Ishikawa (cell line): ENCODE results near the gene CDK12.

Source experiments
- CEBPB ChIP-seq: IDR thresholded peaks from 2 replicates; pipeline ENCODE4 v1.6.1; 2012
- EP300 ChIP-seq: IDR thresholded peaks from 2 replicates; pipeline ENCODE4 v1.6.1; 2012; ENCODE audit warnings: borderline replicate concordance
- NFIC ChIP-seq: IDR thresholded peaks from 2 replicates; pipeline ENCODE4 v1.6.1; 2012

DNA sequence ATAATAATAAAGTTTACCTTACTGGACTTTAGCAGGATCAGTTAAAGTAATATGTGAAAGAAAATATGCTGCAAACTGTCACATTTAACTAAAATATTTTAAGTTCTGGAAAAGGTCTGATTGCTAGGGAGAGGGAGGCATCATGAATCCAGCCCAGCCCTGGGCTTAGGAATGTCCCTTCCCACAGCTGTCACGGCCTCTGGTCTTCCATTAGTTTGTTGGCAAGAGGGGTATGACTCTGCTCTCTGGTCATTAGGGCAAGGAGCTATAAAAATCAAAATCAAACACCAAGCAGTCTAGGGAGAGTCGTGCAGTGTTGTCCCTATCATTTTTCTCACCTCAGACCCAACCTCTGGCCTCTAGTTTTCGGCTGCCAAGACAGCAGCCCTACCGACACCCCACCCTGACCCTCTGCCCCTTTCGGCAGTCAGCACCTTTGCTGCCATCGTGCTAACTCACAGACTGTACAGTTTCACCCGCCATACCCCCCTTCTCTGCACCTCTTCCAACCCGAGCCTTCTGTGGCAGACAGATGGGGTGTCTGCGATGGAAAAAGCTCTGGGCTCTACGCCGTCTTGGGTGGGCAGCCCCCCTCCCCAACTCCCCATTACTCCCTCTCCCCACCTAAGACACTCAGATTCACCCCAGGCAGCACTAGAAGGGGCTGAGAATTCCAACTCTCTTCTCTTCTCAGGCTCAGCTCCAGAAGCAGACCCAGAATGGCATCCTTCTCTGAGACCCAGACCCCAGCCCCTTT is 105.0 kb downstream of the CDK12 start:
- TF ChIP-seq CEBPB (no peak), NFIC (no peak), EP300 (no peak)
